ENCODE data around the gene MAP4K1.

Gene MAP4K1

DNA sequence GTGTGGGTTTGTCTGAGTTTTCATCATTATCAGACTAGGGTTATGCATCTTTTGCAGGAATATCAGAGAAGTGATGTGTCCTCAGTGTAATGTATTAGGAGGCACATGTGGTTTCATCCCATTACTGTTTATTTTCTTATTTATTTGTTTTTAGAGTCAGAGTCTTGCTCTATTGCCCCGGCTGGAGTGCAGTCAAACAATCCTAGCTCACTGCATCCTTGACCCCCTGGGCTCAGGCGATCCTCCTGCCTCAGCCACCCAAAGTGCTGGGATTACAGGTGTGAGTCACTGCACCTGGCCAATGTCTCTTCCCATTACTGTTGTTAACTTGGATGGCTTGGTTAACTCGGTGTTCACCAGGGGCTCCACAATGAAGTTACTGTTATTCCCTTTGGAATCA lies 67.4 kb downstream of the MAP4K1 start:
- TF ChIP-seq TAF1 (IDR thresholded peaks at IDR 0.05; ENCODE audit: low read depth) (no peak), TCF12 (IDR thresholded peaks at IDR 0.05; ENCODE audit: low read depth) (no peak), CEBPB (IDR thresholded peaks at IDR 0.05) (no peak), EP300 (IDR thresholded peaks at IDR 0.05; ENCODE audit: borderline replicate concordance) (no peak), FOXM1 (IDR thresholded peaks at IDR 0.05; ENCODE audit: borderline replicate concordance, low read depth) (no peak), CREB1 (IDR thresholded peaks at IDR 0.05; ENCODE audit: low read depth) (no peak), EGR1 (IDR thresholded peaks at IDR 0.05) (no peak), NFIC (IDR thresholded peaks at IDR 0.05) (no peak), RAD21 (IDR thresholded peaks at IDR 0.05; ENCODE audit: low read depth) (no peak), YY1 (IDR thresholded peaks at IDR 0.05; ENCODE audit: low read depth) (no peak), ZBTB7A (IDR thresholded peaks at IDR 0.05; ENCODE audit: low read depth) (no peak), TEAD4 (IDR thresholded peaks at IDR 0.05) (no peak)
- TF ChIP-seq, protein P1, sequence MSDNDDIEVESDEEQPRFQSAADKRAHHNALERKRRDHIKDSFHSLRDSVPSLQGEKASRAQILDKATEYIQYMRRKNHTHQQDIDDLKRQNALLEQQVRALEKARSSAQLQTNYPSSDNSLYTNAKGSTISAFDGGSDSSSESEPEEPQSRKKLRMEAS (IDR thresholded peaks at IDR 0.05): no peak
- TF ChIP-seq, protein P2, sequence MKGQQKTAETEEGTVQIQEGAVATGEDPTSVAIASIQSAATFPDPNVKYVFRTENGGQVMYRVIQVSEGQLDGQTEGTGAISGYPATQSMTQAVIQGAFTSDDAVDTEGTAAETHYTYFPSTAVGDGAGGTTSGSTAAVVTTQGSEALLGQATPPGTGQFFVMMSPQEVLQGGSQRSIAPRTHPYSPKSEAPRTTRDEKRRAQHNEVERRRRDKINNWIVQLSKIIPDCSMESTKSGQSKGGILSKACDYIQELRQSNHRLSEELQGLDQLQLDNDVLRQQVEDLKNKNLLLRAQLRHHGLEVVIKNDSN (IDR thresholded peaks at IDR 0.05): no peak
- TF ChIP-seq, protein P3, sequence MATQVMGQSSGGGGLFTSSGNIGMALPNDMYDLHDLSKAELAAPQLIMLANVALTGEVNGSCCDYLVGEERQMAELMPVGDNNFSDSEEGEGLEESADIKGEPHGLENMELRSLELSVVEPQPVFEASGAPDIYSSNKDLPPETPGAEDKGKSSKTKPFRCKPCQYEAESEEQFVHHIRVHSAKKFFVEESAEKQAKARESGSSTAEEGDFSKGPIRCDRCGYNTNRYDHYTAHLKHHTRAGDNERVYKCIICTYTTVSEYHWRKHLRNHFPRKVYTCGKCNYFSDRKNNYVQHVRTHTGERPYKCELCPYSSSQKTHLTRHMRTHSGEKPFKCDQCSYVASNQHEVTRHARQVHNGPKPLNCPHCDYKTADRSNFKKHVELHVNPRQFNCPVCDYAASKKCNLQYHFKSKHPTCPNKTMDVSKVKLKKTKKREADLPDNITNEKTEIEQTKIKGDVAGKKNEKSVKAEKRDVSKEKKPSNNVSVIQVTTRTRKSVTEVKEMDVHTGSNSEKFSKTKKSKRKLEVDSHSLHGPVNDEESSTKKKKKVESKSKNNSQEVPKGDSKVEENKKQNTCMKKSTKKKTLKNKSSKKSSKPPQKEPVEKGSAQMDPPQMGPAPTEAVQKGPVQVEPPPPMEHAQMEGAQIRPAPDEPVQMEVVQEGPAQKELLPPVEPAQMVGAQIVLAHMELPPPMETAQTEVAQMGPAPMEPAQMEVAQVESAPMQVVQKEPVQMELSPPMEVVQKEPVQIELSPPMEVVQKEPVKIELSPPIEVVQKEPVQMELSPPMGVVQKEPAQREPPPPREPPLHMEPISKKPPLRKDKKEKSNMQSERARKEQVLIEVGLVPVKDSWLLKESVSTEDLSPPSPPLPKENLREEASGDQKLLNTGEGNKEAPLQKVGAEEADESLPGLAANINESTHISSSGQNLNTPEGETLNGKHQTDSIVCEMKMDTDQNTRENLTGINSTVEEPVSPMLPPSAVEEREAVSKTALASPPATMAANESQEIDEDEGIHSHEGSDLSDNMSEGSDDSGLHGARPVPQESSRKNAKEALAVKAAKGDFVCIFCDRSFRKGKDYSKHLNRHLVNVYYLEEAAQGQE (IDR thresholded peaks at IDR 0.05; ENCODE audit: low read depth): no peak

DNA sequence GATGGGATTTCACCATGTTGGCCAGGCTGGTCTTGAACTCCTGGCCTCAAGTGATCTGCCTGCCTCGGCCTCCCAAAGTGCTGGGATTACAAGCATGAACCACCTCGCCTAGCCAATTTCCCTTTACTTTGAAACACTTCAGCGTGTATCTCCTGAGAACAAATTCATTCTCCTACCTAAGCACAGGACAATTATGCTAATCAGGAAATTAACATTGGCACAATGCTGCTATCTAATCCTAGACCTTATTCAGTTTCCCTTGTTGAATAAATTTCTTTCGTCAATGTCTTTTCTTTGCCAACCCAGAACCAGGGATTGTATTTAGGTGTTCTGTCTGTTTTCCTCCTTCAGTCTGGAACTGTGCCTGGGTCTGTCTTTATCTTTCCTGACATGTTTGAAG lies 67.8 kb downstream of the MAP4K1 start:
- TF ChIP-seq EGR1 (IDR thresholded peaks at IDR 0.05): no peak
- no peak for TF ChIP-seq NFIC (IDR thresholded peaks at IDR 0.05)
- no peak for TF ChIP-seq EP300 (IDR thresholded peaks at IDR 0.05; ENCODE audit: borderline replicate concordance)
- TF ChIP-seq, protein P3 (IDR thresholded peaks at IDR 0.05; ENCODE audit: low read depth): no peak
- TF ChIP-seq TCF12 (IDR thresholded peaks at IDR 0.05; ENCODE audit: low read depth): no peak
- TF ChIP-seq TEAD4 (IDR thresholded peaks at IDR 0.05): no peak
- TF ChIP-seq CEBPB (IDR thresholded peaks at IDR 0.05): no peak
- TF ChIP-seq ZBTB7A (IDR thresholded peaks at IDR 0.05; ENCODE audit: low read depth): no peak
- TF ChIP-seq, protein P1 (IDR thresholded peaks at IDR 0.05): no peak
- TF ChIP-seq, protein P2 (IDR thresholded peaks at IDR 0.05): no peak
- no peak for TF ChIP-seq RAD21 (IDR thresholded peaks at IDR 0.05; ENCODE audit: low read depth)
- no peak for TF ChIP-seq CREB1 (IDR thresholded peaks at IDR 0.05; ENCODE audit: low read depth)
- no peak for TF ChIP-seq TAF1 (IDR thresholded peaks at IDR 0.05; ENCODE audit: low read depth)
- no peak for TF ChIP-seq YY1 (IDR thresholded peaks at IDR 0.05; ENCODE audit: low read depth)
- no peak for TF ChIP-seq FOXM1 (IDR thresholded peaks at IDR 0.05; ENCODE audit: borderline replicate concordance, low read depth)

DNA sequence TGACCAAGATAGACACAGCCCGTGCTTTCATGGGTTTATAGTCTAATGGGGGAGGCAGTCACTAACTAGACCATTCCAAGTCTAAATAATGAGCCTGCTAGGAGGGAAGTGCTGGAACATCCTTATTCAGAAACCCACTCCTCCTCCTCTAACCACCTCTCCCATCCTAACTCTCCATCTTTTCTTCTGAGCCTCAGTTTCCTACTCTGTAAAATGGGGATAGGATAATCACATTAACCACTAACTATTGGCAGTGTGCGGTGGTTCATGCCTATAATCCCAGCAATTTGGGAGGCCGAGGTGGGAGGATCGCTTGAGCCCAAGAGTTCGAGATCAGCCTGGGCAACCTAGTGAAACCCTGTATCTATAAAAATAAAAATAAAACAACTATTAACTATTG lies 68.7 kb downstream of the MAP4K1 start:
- TF ChIP-seq CEBPB (IDR thresholded peaks at IDR 0.05): no peak
- TF ChIP-seq NFIC (IDR thresholded peaks at IDR 0.05): no peak
- no peak for TF ChIP-seq YY1 (IDR thresholded peaks at IDR 0.05; ENCODE audit: low read depth)
- TF ChIP-seq, protein P3 (IDR thresholded peaks at IDR 0.05; ENCODE audit: low read depth): no peak

DNA sequence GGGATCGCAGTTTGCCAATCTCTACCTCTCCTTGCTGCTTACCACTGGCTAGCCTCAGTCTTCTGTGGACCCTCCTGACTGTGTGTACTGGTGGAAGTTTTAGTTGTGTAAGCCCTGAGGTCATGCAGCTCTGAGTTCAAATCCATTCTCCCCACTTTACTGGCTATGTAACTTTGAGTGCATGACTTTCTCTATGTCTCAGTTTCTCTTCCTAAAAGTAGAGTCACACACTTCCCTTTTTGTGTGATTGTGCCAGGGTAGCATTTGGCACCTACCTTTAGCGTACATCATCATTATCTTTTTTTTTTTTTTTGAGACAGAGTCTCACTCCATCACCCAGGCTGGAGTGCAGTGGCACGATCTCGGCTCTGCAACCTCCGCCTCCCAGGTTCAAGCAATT lies 70.3 kb downstream of the MAP4K1 start:
- no peak for TF ChIP-seq FOXM1 (IDR thresholded peaks at IDR 0.05; ENCODE audit: borderline replicate concordance, low read depth)
- no peak for TF ChIP-seq TAF1 (IDR thresholded peaks at IDR 0.05; ENCODE audit: low read depth)
- no peak for TF ChIP-seq CEBPB (IDR thresholded peaks at IDR 0.05)
- no peak for TF ChIP-seq RAD21 (IDR thresholded peaks at IDR 0.05; ENCODE audit: low read depth)
- TF ChIP-seq, protein P3 (IDR thresholded peaks at IDR 0.05; ENCODE audit: low read depth): no peak
- TF ChIP-seq NFIC (IDR thresholded peaks at IDR 0.05): no peak
- TF ChIP-seq TCF12 (IDR thresholded peaks at IDR 0.05; ENCODE audit: low read depth): no peak
- no peak for TF ChIP-seq TEAD4 (IDR thresholded peaks at IDR 0.05)
- TF ChIP-seq, protein P2 (IDR thresholded peaks at IDR 0.05): no peak
- no peak for TF ChIP-seq EGR1 (IDR thresholded peaks at IDR 0.05)
- TF ChIP-seq, protein P1 (IDR thresholded peaks at IDR 0.05): no peak
